Breast epithelium (tissue), 4 donors: Measurements from ENCODE around the gene FBXO34. TPM values are rescaled to one million over a fixed set of nuclear protein-coding genes. Genes with fewer than 3 reads are reported as not detected.

Experiments used
- DNase-seq, 2 donors: peaks; one replicate each; pipeline ENCODE4 v3.0.0-alpha.2; 2019; ENCODE audit warnings: low spot score in 2 of 2
- H3K27ac ChIP-seq, 2 donors: fragments of 200-600 bp; sonication (generic) in 1 of 2; one replicate each; pipeline ENCODE4 v1.5.1; 2016 to 2019; ENCODE audit warnings: mild to moderate bottlenecking in 1 of 2
- H3K27me3 ChIP-seq, 2 donors: fragments of 200-600 bp; sonication (generic) in 1 of 2; one replicate each; pipeline versions ENCODE4 v1.5.1 to v1.6.0; 2017 to 2019; ENCODE audit warnings: control low read depth in 1 of 2, mild to moderate bottlenecking in 1 of 2
- H3K36me3 ChIP-seq: fragments of 200-600 bp; one replicate; pipeline ENCODE4 v1.5.1; 2019
- H3K4me1 ChIP-seq, 2 donors: fragments of 200-600 bp; sonication (generic); one replicate each; pipeline ENCODE4 v1.5.1; 2016 to 2019; ENCODE audit warnings: control low read depth in 1 of 2
- H3K4me3 ChIP-seq, 3 donors: fragments of 200-600 bp; sonication (generic); 1 replicate in 2 of 3; 2 replicates in 1 of 3; pipeline ENCODE4 v1.5.1; 2016 to 2019; ENCODE audit warnings: mild to moderate bottlenecking in 3 of 3, moderate library complexity in 2 of 3
- H3K9me3 ChIP-seq, 2 donors: fragments of 200-600 bp; sonication (generic) in 1 of 2; one replicate each; pipeline ENCODE4 v1.5.1; 2016 to 2019; ENCODE audit warnings: control low read depth in 1 of 2
- CTCF ChIP-seq, 3 donors: fragments of 450-650 bp; IDR thresholded peaks; one replicate each; pipeline ENCODE4 v1.5.1; 2016 to 2017; ENCODE audit warnings: antibody characterized with exemption in 3 of 3, mild to moderate bottlenecking in 3 of 3, moderate library complexity in 3 of 3
- POLR2A ChIP-seq: fragments of 450-650 bp; IDR thresholded peaks from one replicate; pipeline ENCODE4 v1.6.1; 2016; ENCODE audit warnings: antibody characterized with exemption, mild to moderate bottlenecking, moderate library complexity
- POLR2AphosphoS5 ChIP-seq, 3 donors: sonication (generic); formaldehyde crosslinking; IDR thresholded peaks; one replicate each; pipeline ENCODE4 v1.6.1; 2017; ENCODE audit warnings: antibody characterized with exemption in 3 of 3
- intact Hi-C: fragments of 100-400 bp; cut with DNase I; formaldehyde crosslinking; loops from one replicate; pipeline ENCODE4 v1.15.1; 2023; ENCODE audit warnings: low total_unique reads
- total RNA-seq, 3 donors: library from RNA; depleted of rRNA; stranded (reverse); fragments of >200 nt; gene quantifications; one replicate each; pipeline ENCODE4 v1.1.0, GENCODE V29; 2016

FBXO34 gene
- total RNA-seq, 3 donors from 2014 or later, result 31.8 to 56.5 (median 34.7) TPM

GRCh38 chr14:55401751-55402150 lies 130.5 kb downstream of the FBXO34 start:
- Histone ChIP-seq H3K27ac (no peak overlapping the region), H3K27me3 (no peaks in the 10 kb centered on the region), H3K36me3 (no peaks in the 10 kb centered on the region), H3K4me1 (no peaks in the 10 kb centered on the region), H3K9me3 (no peaks in the 10 kb centered on the region), H3K4me3 (no peak overlapping the region)
- intact Hi-C loops, result no loop called here
- DNase-seq, result no peak
- TF ChIP-seq CTCF (IDR thresholded peaks at IDR 0.05) (no peak), POLR2AphosphoS5 (IDR thresholded peaks at IDR 0.05) (no peak), POLR2A (no peak)

Other genes starting within 250 kb of the FBXO34 start
- gene WDHD1, start 244.3 kb upstream of the FBXO34 start, total RNA-seq, result 1 to 10 TPM; 1.8 to 3.5 (median 2.3) TPM
- 10 to 100 TPM; 16.0 to 23.3 (median 16.3) TPM for gene SOCS4, start 244.2 kb upstream of the FBXO34 start, total RNA-seq
- 10 to 100 TPM; 37.7 to 60.4 (median 39.4) TPM for gene MAPK1IP1L, start 219.8 kb upstream of the FBXO34 start, total RNA-seq
- 100 to 1,000 TPM; 293 to 580 (median 571) TPM for gene LGALS3, start 142.2 kb upstream of the FBXO34 start, total RNA-seq
- gene DLGAP5, start 79.8 kb upstream of the FBXO34 start, total RNA-seq, result 1 to 10 TPM in 1 of 3 donors, under 1 TPM in 2; under 0.01 to 1.8 (median 0.15) TPM
- gene ATG14, start 140.4 kb downstream of the FBXO34 start, total RNA-seq, result 10 to 100 TPM; 14.6 to 28.0 (median 16.1) TPM
- gene TBPL2, start 169.2 kb downstream of the FBXO34 start, total RNA-seq, result not detected